CD4-positive, CD25-positive, alpha-beta regulatory T cell (primary cell): ENCODE data around the gene TENT4A. TPM values are rescaled to one million over a fixed set of nuclear protein-coding genes. Genes with fewer than 3 reads are reported as not detected.
A peak's percentile ranks its signal among the peaks of the same experiment; 100 is the strongest.

Experiments used
- ATAC-seq, 2 donors: fragments of 150-1000 bp; cut with Tn5 transposase; one replicate each; pipeline ENCODE4 v1.10.0; 2021; ENCODE audit warnings: low read depth in 2 of 2, moderate number of reproducible peaks in 2 of 2, moderate library complexity in 1 of 2
- DNase-seq, 3 donors: peaks; one replicate each; pipeline versions ENCODE4 v3.0.0 to v3.0.0-alpha.2; 2012 to 2022; ENCODE audit warnings: mixed read lengths in 1 of 3
- H3K27ac ChIP-seq: one replicate; pipeline ENCODE4 v1.7.0; 2013; ENCODE audit warnings: mild to moderate bottlenecking, low read length; ENCODE audit not compliant: insufficient read depth, poor library complexity, severe bottlenecking
- H3K27me3 ChIP-seq: one replicate; pipeline ENCODE4 v1.7.0; 2013; ENCODE audit warnings: low read length; ENCODE audit not compliant: control insufficient read depth, insufficient read depth
- H3K36me3 ChIP-seq: one replicate; pipeline ENCODE4 v1.7.0; 2013; ENCODE audit warnings: mild to moderate bottlenecking, low read length, moderate library complexity; ENCODE audit not compliant: control insufficient read depth, insufficient read depth
- H3K4me1 ChIP-seq: 2 replicates; pipeline ENCODE4 v1.7.0; 2013; ENCODE audit warnings: mild to moderate bottlenecking, low read length; ENCODE audit not compliant: insufficient read depth, control insufficient read depth, poor library complexity, severe bottlenecking
- H3K4me3 ChIP-seq: one replicate; pipeline ENCODE4 v1.7.0; 2013; ENCODE audit warnings: low read depth, mild to moderate bottlenecking, low read length, moderate library complexity
- H3K9me3 ChIP-seq, 2 experiments: 1 replicate in 1 of 2; 2 replicates in 1 of 2; pipeline ENCODE4 v1.7.0; 2013; ENCODE audit warnings: low read length in 2 of 2, mild to moderate bottlenecking in 1 of 2, moderate library complexity in 1 of 2; ENCODE audit not compliant: control insufficient read depth in 2 of 2
- H3K27ac Mint-ChIP-seq, 3 donors: one replicate each; pipeline ENCODE4 v1.8.0; 2020 to 2022; ENCODE audit warnings: mild to moderate bottlenecking in 3 of 3, mixed read lengths in 3 of 3, moderate library complexity in 2 of 3
- H3K27me3 Mint-ChIP-seq: one replicate; pipeline ENCODE4 v1.8.0; 2022; ENCODE audit warnings: mild to moderate bottlenecking, mixed read lengths
- H3K36me3 Mint-ChIP-seq: one replicate; pipeline ENCODE4 v1.8.0; 2020; ENCODE audit warnings: mixed read lengths
- H3K4me1 Mint-ChIP-seq, 4 donors: one replicate each; pipeline ENCODE4 v1.8.0; 2020 to 2022; ENCODE audit warnings: mixed read lengths in 4 of 4, mild to moderate bottlenecking in 1 of 4
- H3K4me3 Mint-ChIP-seq, 4 donors: one replicate each; pipeline ENCODE4 v1.8.0; 2020 to 2022; ENCODE audit warnings: mild to moderate bottlenecking in 4 of 4, mixed read lengths in 4 of 4, moderate library complexity in 3 of 4
- H3K9me3 Mint-ChIP-seq, 7 donors: one replicate each; pipeline ENCODE4 v1.8.0; 2020 to 2022; ENCODE audit warnings: mixed read lengths in 7 of 7, mild to moderate bottlenecking in 3 of 7, moderate library complexity in 2 of 7
- polyA plus RNA-seq, 4 donors: library from polyadenylated mRNA; unstranded; fragments of 300-500 nt; fragmentation: Illumina TruSeq; gene quantifications; one replicate each; pipeline ENCODE4 v1.2.3, GENCODE V29; 2021
- total RNA-seq: library from RNA; stranded (reverse); gene quantifications from one replicate; pipeline ENCODE4 v1.2.3, GENCODE V29; 2022

Gene TENT4A
- total and polyA plus RNA-seq, 5 donors from 2014 or later: 0.74 to 66.5 (median 1.3) TPM

DNA sequence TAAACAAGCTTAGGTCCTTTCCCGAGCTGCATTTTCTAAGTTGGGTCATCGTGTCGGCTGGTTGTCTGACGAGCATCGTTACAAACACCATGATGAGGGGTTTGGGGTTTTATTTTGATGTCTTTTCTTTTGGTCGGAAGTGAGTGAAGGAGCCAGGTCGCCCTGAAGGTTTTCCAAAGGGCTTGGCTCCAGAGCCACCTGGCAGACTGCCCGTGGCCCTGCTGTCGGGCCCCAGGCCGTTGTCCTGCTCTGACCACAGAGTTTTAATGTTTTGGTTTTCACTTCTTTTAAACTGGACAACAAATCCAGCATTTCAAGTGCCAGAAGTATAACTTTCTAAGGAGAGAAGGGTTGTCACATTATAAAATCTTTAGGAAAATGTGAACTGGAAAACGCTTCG lies 42.3 kb downstream of the TENT4A start:
- Mint-ChIP-seq H3K4me1 (peaks cover 0 to 2% (median 0%) of the 10 kb centered on the region in 4 donors), H3K27ac (no peak overlapping the region), H3K9me3 (no peaks in the 10 kb centered on the region), H3K27me3 (no peaks in the 10 kb centered on the region), H3K4me3 (no peak overlapping the region), H3K36me3 (peaks cover 38% of the 10 kb centered on the region)
- H3K9me3 ChIP-seq: no peaks in the 10 kb centered on the region
- H3K4me3 ChIP-seq: no peak overlapping the region
- ATAC-seq (no peak), DNase-seq (no peak)
- no peaks in the 10 kb centered on the region for H3K4me1 ChIP-seq
- H3K27me3 ChIP-seq: no peaks in the 10 kb centered on the region
- peaks cover 71% of the 10 kb centered on the region for H3K36me3 ChIP-seq
- no peak overlapping the region for H3K27ac ChIP-seq

DNA sequence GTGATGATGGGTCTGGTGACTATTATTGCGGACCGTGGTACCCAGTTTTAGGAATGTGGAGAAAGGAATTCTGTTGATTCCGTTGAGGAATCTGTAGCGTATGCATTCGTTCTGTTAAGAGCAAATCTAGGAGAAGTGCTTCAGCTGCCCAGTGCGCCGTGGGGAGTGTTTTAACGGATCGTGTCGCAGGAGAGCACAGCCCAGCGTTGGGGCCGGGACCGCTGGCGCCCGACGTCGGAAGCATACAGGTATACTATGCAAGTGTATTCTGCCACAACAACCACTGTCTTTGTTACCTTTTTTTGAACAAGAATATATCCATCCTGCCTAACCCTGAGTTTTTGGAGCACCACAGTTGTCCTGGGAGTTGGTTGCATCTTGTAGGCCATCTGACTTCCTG lies 42.7 kb downstream of the TENT4A start:
- ATAC-seq (no peak), DNase-seq (no peak)
- peaks cover 66% of the 10 kb centered on the region for H3K36me3 ChIP-seq
- H3K27ac ChIP-seq: no peak overlapping the region
- peaks cover 36% of the 10 kb centered on the region for H3K36me3 Mint-ChIP-seq
- H3K9me3 ChIP-seq: no peaks in the 10 kb centered on the region
- no peaks in the 10 kb centered on the region for H3K27me3 ChIP-seq
- no peak overlapping the region for H3K27ac Mint-ChIP-seq
- H3K4me3 ChIP-seq: no peak overlapping the region
- peaks cover 0 to 2% (median 0%) of the 10 kb centered on the region in 4 donors for H3K4me1 Mint-ChIP-seq
- H3K27me3 Mint-ChIP-seq: no peaks in the 10 kb centered on the region
- no peaks in the 10 kb centered on the region for H3K9me3 Mint-ChIP-seq
- no peak overlapping the region for H3K4me3 Mint-ChIP-seq
- H3K4me1 ChIP-seq: no peaks in the 10 kb centered on the region

DNA sequence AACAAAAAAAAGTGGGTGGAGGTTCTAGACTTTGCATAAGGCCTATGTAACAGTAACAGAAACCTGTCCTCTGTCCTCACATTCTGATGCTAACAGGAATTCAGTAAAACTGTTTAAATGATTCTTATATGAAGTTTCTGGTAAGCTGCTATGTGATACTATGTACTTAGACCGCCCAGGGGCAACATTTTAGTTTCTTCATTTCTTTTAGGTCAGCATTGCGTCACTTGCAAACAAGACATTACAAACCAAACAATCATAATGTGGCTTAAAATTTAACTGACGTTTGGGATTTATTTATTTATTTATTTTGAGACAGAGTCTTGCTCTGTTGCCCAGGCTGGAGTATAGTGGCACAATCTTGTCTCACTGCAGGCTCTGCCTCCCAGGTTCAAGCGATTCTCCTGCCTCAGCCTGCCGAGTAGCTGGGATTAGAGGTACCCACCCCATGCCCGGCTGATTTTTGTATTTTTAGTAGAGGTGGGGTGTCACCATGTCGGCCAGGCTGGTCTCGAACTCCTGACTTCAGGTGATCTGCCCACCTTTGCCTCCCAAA lies 44.3 kb downstream of the TENT4A start:
- Mint-ChIP-seq H3K4me1 (no peaks in the 10 kb centered on the region), H3K27ac (peak overlapping the region in 1 of 3 donors; percentile 12), H3K9me3 (no peaks in the 10 kb centered on the region), H3K4me3 (no peak overlapping the region), H3K27me3 (no peaks in the 10 kb centered on the region), H3K36me3 (peaks cover 29% of the 10 kb centered on the region)
- DNase-seq (no peak), ATAC-seq (no peak)
- no peaks in the 10 kb centered on the region for H3K9me3 ChIP-seq
- H3K27ac ChIP-seq: no peak overlapping the region
- H3K27me3 ChIP-seq: no peaks in the 10 kb centered on the region
- H3K4me1 ChIP-seq: no peaks in the 10 kb centered on the region
- no peak overlapping the region for H3K4me3 ChIP-seq
- H3K36me3 ChIP-seq: peaks cover 51% of the 10 kb centered on the region

DNA sequence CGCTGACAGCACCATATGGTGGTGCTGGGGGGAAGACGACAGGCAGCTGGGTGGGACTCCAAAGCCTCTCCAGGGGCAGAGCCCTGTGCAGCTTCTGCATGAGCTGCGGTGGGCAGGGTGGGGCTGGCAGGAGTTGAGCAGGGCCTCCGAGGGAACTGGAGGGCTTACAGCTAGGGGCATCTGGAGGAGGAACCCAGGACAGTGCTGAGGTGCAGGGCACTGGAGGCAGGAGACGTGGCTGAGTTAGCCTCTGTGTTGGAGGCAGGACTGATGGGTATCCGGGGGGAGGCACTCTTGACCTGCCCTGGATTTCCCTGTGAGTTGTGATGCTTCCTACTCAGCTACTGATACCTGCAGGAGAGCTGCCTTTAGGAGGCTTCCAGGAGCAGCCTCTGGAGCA lies 45.0 kb downstream of the TENT4A start:
- Histone ChIP-seq H3K4me3 (no peak overlapping the region), H3K27me3 (no peaks in the 10 kb centered on the region), H3K4me1 (no peaks in the 10 kb centered on the region), H3K27ac (no peak overlapping the region), H3K36me3 (peaks cover 43% of the 10 kb centered on the region), H3K9me3 (no peaks in the 10 kb centered on the region)
- no peak for DNase-seq
- Mint-ChIP-seq H3K27ac (peak overlapping the region in 1 of 3 donors; percentile 12), H3K4me3 (no peak overlapping the region), H3K36me3 (peaks cover 24% of the 10 kb centered on the region), H3K27me3 (no peaks in the 10 kb centered on the region), H3K9me3 (no peaks in the 10 kb centered on the region), H3K4me1 (peaks cover 0 to 2% (median 0%) of the 10 kb centered on the region in 4 donors)
- no peak for ATAC-seq

DNA sequence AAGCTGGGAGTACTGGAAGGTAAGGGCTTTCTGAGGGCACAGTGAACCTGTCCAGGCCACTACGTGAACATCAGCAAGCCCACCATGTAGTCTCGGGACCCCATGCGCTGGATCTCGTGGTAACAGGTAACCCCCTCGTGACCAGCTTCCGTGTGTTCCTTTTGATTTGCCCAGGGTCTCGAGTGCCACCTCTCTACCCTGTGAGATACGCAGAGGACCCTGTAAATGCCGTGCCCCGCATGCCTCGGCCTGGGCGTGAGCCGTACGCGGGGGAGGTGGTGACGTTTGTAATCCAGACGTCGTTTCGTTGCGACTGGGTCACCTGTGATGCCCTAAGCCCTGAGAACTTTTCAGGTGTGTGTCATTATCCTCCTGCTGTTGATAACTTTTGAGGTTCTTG lies 45.5 kb downstream of the TENT4A start:
- Mint-ChIP-seq H3K36me3 (peaks cover 19% of the 10 kb centered on the region), H3K9me3 (no peaks in the 10 kb centered on the region), H3K27ac (no peak overlapping the region), H3K4me3 (no peak overlapping the region), H3K27me3 (no peaks in the 10 kb centered on the region), H3K4me1 (peaks cover 0 to 2% (median under 1%) of the 10 kb centered on the region in 4 donors)
- no peaks in the 10 kb centered on the region for H3K9me3 ChIP-seq
- peaks cover 39% of the 10 kb centered on the region for H3K36me3 ChIP-seq
- no peaks in the 10 kb centered on the region for H3K4me1 ChIP-seq
- H3K27me3 ChIP-seq: no peaks in the 10 kb centered on the region
- DNase-seq (no peak), ATAC-seq (no peak)
- no peak overlapping the region for H3K4me3 ChIP-seq
- H3K27ac ChIP-seq: no peak overlapping the region

DNA sequence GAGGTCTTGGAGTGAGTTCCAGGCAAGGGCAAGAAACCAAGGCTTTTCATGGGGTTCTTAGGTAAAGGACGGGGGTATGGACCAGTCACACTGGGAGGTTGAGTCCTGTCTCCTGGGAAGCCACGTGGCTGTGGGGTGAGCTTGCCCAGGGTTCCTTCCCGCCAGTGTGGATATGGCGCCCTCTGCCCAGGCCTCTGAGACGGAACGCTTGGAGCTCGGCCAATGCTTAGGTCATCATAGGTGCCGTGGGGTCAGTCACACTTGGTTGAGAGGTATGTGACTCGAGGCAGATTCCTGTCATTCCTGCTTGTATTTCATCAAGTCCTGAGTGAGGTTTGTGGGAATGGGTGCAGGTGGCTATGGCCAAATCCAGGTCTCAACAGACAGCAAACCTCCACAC lies 46.2 kb downstream of the TENT4A start:
- H3K27ac ChIP-seq: no peak overlapping the region
- H3K36me3 ChIP-seq: peaks cover 33% of the 10 kb centered on the region
- Mint-ChIP-seq H3K27me3 (no peaks in the 10 kb centered on the region), H3K9me3 (no peaks in the 10 kb centered on the region), H3K4me1 (peaks cover 0 to 4% (median under 1%) of the 10 kb centered on the region in 4 donors), H3K36me3 (peaks cover 17% of the 10 kb centered on the region), H3K4me3 (no peak overlapping the region), H3K27ac (no peak overlapping the region)
- no peak for DNase-seq
- H3K9me3 ChIP-seq: no peaks in the 10 kb centered on the region
- no peak overlapping the region for H3K4me3 ChIP-seq
- no peaks in the 10 kb centered on the region for H3K27me3 ChIP-seq
- H3K4me1 ChIP-seq: no peaks in the 10 kb centered on the region
- no peak for ATAC-seq

DNA sequence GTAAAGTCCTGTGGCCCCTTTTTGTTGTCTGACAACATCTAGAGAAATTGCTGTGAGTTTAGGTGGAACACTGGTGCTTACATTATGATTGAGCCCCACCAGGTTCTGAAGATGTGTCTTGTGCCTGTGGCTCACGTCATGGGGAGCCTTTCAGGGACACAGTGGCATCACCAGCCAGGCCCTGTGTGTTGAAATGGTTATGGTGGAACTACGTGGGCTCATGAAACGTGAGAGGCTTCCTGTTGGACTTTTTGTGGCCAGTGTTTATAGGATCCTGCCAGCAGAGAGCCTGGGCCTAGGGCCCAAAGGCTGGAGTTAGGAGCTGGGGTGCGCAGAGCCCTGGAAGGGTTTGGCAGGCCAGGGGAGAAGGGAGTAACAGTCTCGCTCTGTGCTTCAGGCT lies 46.8 kb downstream of the TENT4A start:
- peaks cover 0 to 4% (median under 1%) of the 10 kb centered on the region in 4 donors for H3K4me1 Mint-ChIP-seq
- peaks cover 16% of the 10 kb centered on the region for H3K36me3 Mint-ChIP-seq
- no peaks in the 10 kb centered on the region for H3K27me3 ChIP-seq
- no peak overlapping the region for H3K4me3 ChIP-seq
- no peaks in the 10 kb centered on the region for H3K4me1 ChIP-seq
- ATAC-seq (no peak), DNase-seq (no peak)
- H3K27ac Mint-ChIP-seq: no peak overlapping the region
- no peaks in the 10 kb centered on the region for H3K9me3 Mint-ChIP-seq
- H3K9me3 ChIP-seq: no peaks in the 10 kb centered on the region
- no peaks in the 10 kb centered on the region for H3K27me3 Mint-ChIP-seq
- H3K27ac ChIP-seq: no peak overlapping the region
- no peak overlapping the region for H3K4me3 Mint-ChIP-seq
- H3K36me3 ChIP-seq: peaks cover 27% of the 10 kb centered on the region

DNA sequence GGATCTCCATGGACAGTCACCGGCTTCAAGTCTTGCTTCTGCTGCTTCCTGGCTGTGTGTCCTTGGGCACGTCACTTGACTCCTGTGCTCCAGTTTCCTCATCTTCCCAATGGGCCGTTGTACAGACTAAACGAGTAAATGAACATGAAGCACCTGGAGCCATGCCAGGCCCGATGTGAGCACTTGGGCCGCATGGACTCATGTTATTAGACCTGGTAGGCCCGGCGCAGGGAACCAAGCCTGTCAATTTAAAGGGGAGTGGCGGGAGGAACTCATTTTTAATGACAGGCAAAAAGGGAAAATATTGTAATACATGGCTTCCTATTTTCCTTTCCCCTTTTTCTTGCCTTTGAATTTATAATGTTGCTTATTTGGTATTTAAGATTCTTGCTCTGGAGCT lies 47.5 kb downstream of the TENT4A start:
- Mint-ChIP-seq H3K9me3 (no peaks in the 10 kb centered on the region), H3K27ac (no peak overlapping the region), H3K27me3 (no peaks in the 10 kb centered on the region), H3K36me3 (peaks cover 9% of the 10 kb centered on the region), H3K4me3 (no peak overlapping the region), H3K4me1 (peaks cover 0 to 4% (median 2%) of the 10 kb centered on the region in 4 donors)
- no peak overlapping the region for H3K4me3 ChIP-seq
- no peaks in the 10 kb centered on the region for H3K9me3 ChIP-seq
- no peak for ATAC-seq
- H3K27me3 ChIP-seq: no peaks in the 10 kb centered on the region
- H3K4me1 ChIP-seq: no peaks in the 10 kb centered on the region
- DNase-seq: no peak
- H3K36me3 ChIP-seq: peaks cover 20% of the 10 kb centered on the region
- H3K27ac ChIP-seq: no peak overlapping the region
